IPS-NIHi7 (cell line): ENCODE data around the gene TLCD3A.
"Not testable (repeated sequence)": the region's sequence is repeated elsewhere in the genome, so short reads cannot be mapped to it uniquely, and the experiment has no call there.

Source experiments
- DNase-seq: peaks from one replicate; pipeline ENCODE4 v3.0.0; 2012; ENCODE audit warnings: mixed read lengths; ENCODE audit errors: extremely low spot score

Gene TLCD3A

GRCh38 chr17:732067-732901 lies at the start of gene TLCD3A:
TSS of gene TLCD3A (plus strand) at chr17:732596. CDS start at chr17:732648, 52 bp downstream.
- peak; percentile 85 for DNase-seq

GRCh38 chr17:683040-683439 lies 49.4 kb upstream of the TLCD3A start:
- DNase-seq: no peak

DNA sequence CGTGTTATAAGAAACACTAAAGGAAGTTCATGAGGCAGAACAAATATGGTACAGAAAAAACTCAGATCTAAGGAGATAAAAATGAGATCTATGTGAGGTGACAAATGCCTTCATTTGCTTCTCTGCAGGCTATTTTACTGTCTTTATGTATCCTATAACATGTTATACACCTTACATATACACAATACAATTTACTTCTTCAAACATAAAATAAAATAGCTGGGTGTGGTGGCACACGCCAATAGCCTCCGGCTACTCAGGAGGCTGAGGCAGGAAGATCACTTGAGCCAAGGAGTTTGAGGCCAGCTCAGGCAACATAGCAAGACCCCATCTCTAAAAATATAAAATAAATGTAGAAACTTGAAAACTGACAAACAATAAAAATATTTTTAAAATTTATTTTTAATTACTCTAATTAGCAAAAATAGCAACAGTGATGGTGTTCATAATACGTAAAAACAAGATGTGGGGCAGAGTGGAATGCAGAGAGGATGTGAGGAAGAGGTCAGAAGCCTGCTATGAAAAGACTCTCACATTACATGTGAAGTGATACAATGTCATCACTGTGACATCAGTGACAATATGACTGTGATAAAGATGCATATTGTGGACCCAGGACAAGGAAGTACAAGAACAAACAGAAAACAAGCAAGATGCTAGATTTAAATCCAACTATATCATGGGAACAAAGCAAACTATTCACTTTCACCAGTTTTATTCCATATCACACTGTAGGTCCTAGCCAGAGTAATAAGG lies 48.7 kb upstream of the TLCD3A start:
- no peak for DNase-seq

DNA sequence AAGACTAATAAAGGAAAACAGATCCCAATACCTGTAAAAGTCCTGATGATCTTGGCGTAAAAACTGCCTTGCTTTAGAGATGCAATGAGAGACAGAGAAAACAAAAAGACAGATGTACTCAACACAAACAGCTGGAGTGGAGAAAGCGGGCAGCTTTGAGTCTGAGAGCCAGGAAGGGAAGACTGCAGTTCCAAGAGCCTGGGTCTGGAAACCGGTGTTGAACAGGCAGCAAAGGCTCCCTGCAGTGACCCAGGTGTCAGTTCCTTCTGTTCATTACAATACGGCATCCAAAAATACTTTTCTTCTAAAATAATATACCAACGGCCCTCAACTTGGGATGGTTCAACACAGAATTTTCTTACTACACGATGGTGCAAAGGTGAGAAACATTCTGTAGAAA lies 47.4 kb upstream of the TLCD3A start:
- DNase-seq: no peak

GRCh38 chr17:688100-688989 lies 44.1 kb upstream of the TLCD3A start:
- no peak for DNase-seq

DNA sequence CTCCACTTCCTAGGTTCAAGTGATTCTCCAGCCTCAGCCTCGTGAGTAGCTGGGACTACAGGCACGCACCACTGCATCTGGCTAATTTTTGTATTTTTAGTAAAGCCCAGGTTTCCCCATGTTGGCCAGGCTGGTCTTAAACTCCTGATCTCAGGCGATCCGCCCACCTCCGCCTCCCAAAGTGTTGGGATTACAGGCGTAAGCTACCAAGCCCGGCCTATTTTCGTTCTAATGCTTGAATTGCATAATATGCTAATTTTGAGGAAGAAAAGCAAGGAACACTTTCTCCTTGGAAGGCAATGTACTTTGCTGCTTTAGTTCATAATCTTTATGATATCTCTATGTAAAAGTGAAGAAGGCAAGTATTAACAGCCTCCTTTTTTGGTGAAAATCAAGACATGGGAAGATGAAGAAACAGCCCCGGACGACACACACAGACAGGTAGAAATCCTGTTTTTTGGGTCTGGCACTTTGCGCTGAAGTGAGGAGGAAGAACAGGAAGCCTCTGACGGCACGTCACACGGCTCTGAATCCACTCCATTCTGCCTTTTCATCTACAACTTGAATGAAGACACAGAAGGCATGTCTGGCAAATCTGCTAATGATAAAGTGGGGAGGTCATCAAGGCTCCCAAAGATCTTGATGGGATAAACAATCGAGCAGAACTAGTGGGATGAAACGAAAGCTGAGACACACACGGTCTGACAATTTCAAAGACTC lies 42.7 kb upstream of the TLCD3A start:
- DNase-seq: no peak

DNA sequence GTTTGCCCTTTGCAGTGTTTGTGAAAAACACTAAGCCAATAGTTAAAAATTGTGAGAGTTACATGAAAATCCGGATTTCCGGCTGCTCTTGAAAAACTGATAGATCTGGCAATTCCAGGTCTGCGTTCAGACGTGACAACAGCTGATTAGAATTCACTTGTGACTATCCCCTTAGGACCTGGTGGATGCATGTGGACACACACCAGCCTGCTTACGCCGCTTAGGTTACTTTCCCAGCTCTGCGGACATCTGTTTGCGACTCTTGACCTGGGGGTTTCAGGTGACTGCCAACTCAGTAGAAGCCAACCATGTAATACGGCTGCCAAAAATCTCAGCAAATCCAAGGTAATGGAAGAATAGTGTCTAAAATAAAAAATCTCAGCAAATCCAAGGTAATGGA lies 42.0 kb upstream of the TLCD3A start:
- DNase-seq: no peak

DNA sequence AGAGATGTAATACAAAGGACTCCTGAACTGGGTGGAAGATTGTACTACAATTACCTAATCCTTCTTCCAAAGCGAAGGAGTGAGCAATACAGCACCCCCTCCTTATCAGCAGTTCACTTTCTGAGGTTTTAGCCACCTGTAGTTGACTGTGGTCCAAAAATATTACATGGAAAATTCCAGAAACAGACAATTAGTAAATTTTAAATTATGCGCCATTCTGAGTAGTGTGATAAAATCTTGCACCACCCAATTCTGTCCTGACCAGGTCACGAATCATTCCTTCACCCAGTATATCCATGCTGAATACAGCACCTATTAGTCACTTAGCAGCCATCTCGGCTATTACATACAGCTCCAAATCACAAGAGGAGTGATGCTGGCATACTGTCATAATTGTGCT lies 41.0 kb upstream of the TLCD3A start:
- no peak for DNase-seq

- DNase-seq: no peak
Measured at GRCh38 chr17:692116-692515, 40.3 kb upstream of the TLCD3A start.

- no peak for DNase-seq
Measured at GRCh38 chr17:693791-694638, 38.4 kb upstream of the TLCD3A start.

DNA sequence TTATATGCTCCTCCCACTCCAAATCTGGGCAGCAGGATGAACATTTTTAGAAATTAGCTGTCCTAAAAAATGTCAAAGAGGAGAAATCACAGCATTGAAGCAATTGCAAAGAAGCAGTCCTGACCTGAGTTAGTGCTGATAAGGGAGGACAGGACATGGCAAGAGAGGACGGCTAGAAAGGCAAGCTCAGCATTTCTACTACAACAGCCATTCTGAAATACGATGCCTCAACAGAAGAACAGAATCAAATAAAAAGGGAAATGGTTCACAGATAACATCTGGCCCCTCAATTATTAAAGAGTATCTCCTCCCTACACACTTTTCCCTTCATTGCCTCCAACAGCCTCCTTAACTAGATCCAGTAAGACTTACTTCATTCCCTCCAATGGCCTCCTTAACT lies 36.0 kb upstream of the TLCD3A start:
- DNase-seq: no peak

GRCh38 chr17:697682-698081 lies 34.7 kb upstream of the TLCD3A start:
- no peak for DNase-seq

DNA sequence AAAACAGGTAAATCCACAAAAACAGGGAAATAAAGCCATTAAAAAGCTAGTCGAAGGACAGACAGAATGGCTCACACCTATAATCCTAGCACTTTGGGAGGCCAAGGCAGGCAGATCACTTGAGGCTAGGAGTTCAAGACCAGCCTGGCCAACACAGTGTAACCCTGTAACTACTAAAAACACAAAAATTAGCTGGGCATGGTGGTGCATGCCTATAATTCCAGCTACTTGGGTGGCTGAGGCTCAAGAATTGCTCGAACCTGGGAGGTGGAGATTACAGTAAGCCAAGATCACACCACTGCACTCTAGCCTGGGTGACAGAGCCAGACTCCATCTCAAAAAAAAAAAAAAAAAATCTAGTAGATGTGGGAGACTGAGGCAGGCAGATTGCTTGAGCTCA lies 34.3 kb upstream of the TLCD3A start:
- DNase-seq: not testable (repeated sequence)

GRCh38 chr17:699345-699744 lies 33.1 kb upstream of the TLCD3A start:
- DNase-seq: no peak

- peak; percentile 43 for DNase-seq
Measured at GRCh38 chr17:700504-701094, 31.8 kb upstream of the TLCD3A start.

DNA sequence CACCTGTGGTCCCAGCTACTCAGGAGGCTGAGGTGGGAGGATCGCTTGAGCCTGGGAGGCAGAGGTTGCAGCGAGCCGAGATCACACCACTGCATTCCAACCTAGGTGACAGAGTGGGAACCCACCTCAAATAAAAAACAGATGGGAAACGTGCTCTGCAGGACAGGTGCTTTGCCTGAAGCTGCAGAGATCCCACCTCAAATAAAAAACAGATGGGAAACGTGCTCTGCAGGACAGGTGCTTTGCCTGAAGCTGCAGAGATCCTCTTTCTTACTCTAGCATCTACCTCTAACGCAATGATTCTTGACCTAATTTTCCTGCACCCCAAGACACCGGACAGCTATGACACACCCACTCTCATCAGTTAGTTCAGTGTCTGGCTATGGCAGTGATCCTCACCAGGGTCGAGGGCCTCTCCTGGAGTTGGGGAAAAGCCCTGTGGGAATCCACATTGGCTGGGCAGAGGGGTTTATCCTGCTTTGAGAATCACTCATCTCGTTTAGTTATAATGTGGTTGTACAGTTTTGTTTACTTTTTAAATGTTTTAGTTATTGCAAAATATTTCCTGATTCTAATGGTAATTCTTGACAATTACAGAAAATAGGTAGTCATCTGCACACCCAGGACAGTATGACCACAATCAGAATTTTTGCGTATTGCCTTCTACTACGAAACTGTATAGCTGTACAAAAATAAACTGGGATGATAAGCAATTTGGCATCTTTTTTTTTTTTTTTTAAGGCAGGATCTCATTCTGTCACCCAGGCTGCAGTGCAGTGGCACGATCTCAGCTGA lies 29.1 kb upstream of the TLCD3A start:
- no peak for DNase-seq

DNA sequence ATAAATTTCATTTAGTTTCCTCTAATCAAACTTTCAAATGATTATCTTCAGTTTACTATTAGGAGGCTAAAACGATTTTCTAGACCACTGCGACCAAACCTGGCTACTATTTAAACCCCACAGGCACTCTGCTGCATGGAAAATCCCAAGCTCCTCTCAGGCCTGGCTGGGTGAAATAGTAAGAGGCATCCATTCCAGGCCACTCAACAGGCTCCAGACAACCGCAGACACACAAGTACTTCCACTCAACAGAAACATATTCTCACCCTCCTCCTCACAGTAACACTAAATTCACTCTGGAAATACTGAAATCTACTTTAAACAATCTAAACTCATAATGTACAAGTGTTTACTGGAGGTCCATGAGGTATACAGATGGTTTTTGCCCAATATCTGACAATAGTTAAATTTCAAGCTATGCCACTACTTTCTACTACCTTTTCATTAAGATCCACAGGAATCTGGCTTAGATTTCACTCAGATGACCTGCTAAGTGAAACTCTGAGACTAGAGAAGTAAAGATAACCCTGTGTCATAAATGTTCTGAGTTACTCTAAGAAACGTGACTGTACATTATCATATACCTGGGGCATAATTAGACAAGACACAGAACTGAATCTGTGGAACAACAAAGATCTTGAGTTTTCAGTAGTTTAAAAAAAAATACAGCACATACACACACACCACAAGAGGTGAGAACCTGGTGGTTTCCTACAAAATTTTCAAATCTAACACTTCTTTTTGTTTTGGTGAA lies 28.1 kb upstream of the TLCD3A start:
- DNase-seq: no peak

DNA sequence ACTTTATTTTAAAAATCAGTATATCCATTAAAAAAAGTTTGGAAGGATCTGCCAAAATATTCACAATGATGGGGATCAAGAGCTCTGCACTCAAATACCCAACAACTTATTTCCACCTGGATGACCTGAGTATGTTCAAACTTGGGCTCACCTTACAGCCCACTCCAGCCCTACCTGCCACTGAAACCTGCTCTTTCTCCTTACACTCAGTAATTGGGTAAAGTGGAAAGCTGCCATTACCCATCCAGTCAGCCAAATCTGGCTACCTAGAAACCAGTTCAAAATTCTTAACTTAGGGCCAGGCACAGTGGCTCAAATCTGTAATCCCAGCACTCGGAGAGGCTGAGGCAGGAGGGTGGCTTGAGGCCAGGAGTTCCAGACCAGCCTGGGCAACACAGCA lies 27.4 kb upstream of the TLCD3A start:
- DNase-seq: no peak

DNA sequence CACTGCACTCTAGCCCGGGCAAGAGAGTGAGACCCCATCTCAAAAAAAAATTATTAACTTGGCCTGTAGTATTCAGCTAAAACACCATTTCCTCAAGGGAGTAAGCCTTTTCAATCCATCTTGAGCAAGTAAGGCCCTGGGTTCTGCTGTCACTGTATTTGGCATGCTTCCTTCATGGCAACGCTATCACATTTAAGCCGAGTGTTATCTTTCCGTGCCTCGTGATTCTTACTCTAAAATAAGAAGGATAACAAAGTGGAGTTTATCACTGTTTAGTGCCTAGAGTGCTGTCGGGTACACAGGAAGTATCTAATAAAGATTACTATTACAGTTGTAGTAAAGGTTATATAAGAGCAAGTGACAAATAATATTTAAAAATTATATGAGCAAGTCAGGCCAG lies 26.5 kb upstream of the TLCD3A start:
- DNase-seq: no peak
